SK-N-SH (cell line): ENCODE results near the gene USP10.

Experiments used
- CTCF ChIP-seq: fragments of 200-600 bp; sonication (generic); IDR thresholded peaks from 2 replicates; pipeline ENCODE4 v1.6.1; 2017; ENCODE audit warnings: antibody characterized with exemption, mild to moderate bottlenecking, moderate library complexity
- EP300 ChIP-seq, 2 experiments: IDR thresholded peaks; 2 replicates each; pipeline versions ENCODE4 v1.4.0 to v1.6.1; 2012; ENCODE audit warnings: borderline replicate concordance in 1 of 2, low read depth in 1 of 2, low read length in 1 of 2
- EZH2phosphoT487 ChIP-seq: fragments of 200-600 bp; sonication (generic); IDR thresholded peaks from 2 replicates; pipeline ENCODE4 v1.6.1; 2017; ENCODE audit warnings: low read depth, mixed run types, mild to moderate bottlenecking, antibody characterized with exemption, moderate library complexity, borderline replicate concordance
- IRF3 ChIP-seq: fragments of 150-350 bp; IDR thresholded peaks from 2 replicates; pipeline ENCODE4 v1.6.1; 2016; ENCODE audit warnings: mild to moderate bottlenecking, low read depth, low read length
- NRF1 ChIP-seq: IDR thresholded peaks from 2 replicates; pipeline ENCODE4 v1.6.1; 2012; ENCODE audit warnings: low read depth, mild to moderate bottlenecking, low read length
- POLR2AphosphoS5 ChIP-seq: IDR thresholded peaks from 2 replicates; pipeline ENCODE4 v1.6.1; 2012; ENCODE audit warnings: low read depth, low read length
- RFX5 ChIP-seq: IDR thresholded peaks from 2 replicates; pipeline ENCODE4 v1.6.1; 2012; ENCODE audit warnings: mild to moderate bottlenecking, improper control_type of control experiment, low read length
- SMC3 ChIP-seq: IDR thresholded peaks from 2 replicates; pipeline ENCODE4 v1.6.1; 2012; ENCODE audit warnings: low read depth, low read length, improper control_type of control experiment
- YY1 ChIP-seq: IDR thresholded peaks from 2 replicates; pipeline ENCODE4 v1.4.0; 2012; ENCODE audit warnings: low read depth, mild to moderate bottlenecking
- TF ChIP-seq, protein P1 (sequence below): IDR thresholded peaks from 2 replicates; pipeline ENCODE4 v1.4.0; 2012; ENCODE audit warnings: low read depth, borderline replicate concordance
- TF ChIP-seq, protein P2 (sequence below): IDR thresholded peaks from 2 replicates; pipeline ENCODE4; 2012
- TF ChIP-seq, protein P3 (sequence below): fragments of 150-350 bp; IDR thresholded peaks from 2 replicates; pipeline ENCODE4 v1.6.1; 2017; ENCODE audit warnings: antibody characterized with exemption, low read length, low read depth, borderline replicate concordance

DNA sequence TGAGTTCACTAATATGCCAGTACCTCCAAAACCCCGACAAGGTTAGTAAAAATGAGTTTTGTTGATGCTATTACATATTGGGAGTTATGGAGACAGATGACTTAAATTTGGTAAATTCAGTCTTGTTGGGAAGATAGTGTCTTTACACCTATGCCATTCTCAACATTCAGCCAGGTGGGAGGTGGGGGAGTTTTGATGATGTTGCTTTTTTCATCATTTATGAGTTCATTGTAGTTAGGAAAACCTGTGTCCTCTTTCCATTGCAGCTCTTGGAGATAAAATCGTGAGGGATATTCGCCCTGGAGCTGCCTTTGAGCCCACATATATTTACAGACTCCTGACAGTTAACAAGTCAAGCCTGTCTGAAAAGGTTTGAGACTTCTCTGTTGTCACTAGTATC lies 60.1 kb downstream of the USP10 start:
- TF ChIP-seq CTCF (no peak), IRF3 (no peak), EP300 (IDR thresholded peaks at IDR 0.05; ENCODE audit: borderline replicate concordance in 1 of 2, low read depth in 1 of 2, low read length in 1 of 2) (no peak), SMC3 (no peak), RFX5 (no peak), POLR2AphosphoS5 (no peak), YY1 (no peak), EZH2phosphoT487 (no peak), NRF1 (no peak)
- TF ChIP-seq, protein P1, sequence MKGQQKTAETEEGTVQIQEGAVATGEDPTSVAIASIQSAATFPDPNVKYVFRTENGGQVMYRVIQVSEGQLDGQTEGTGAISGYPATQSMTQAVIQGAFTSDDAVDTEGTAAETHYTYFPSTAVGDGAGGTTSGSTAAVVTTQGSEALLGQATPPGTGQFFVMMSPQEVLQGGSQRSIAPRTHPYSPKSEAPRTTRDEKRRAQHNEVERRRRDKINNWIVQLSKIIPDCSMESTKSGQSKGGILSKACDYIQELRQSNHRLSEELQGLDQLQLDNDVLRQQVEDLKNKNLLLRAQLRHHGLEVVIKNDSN, result no peak
- TF ChIP-seq, protein P2, sequence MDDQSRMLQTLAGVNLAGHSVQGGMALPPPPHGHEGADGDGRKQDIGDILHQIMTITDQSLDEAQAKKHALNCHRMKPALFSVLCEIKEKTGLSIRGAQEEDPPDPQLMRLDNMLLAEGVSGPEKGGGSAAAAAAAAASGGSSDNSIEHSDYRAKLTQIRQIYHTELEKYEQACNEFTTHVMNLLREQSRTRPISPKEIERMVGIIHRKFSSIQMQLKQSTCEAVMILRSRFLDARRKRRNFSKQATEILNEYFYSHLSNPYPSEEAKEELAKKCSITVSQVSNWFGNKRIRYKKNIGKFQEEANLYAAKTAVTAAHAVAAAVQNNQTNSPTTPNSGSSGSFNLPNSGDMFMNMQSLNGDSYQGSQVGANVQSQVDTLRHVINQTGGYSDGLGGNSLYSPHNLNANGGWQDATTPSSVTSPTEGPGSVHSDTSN, result no peak
- TF ChIP-seq, protein P3, sequence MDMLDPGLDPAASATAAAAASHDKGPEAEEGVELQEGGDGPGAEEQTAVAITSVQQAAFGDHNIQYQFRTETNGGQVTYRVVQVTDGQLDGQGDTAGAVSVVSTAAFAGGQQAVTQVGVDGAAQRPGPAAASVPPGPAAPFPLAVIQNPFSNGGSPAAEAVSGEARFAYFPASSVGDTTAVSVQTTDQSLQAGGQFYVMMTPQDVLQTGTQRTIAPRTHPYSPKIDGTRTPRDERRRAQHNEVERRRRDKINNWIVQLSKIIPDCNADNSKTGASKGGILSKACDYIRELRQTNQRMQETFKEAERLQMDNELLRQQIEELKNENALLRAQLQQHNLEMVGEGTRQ, result no peak
